ENCODE measurements around the gene TRIOBP. TPM values are rescaled to one million over a fixed set of nuclear protein-coding genes. Genes with fewer than 3 reads are reported as not detected.

Gene TRIOBP
- total RNA-seq, 1 experiment from 2014 or later: 170 TPM

DNA sequence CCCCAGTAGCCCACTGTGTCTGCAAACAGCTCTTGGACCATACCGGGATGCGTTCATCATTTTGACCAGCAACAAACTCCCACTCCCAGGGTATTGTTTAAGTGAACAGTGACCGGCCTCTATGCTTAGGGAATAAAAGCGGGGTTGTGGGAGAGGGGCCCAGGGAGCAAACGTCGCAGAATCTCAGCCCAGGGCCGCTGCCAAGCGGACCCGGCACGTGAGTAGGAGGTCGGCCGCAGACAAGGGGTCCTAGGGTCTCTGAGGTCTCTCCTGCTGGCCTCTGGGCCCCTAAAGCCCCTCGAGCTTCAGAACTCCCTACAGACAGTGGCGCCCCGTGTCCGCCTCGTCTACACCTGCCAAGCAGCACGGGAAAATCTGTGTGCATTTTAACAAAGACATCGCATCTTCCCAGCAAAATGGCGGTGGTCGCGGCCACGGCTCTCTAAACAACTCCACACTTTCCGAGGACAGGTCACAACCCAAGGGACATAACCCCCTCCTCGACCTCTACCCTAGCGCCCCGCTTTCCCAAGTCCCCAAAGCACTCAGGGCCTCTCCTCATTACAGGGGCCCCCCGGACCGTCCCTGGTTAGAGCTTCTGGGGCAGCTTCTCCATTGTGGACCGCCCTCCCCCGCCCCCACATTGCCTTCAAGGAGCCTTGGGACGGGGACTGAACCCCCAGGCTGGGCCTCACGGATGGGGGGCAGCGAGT, 106.9 kb downstream of the TRIOBP start:
- CTCF ChIA-PET: no interaction called here
- no peaks in the 10 kb centered on the region for H3K9me3 ChIP-seq (ENCODE audit: insufficient read depth, low read depth)
- BruUV-seq (replicated peaks): no TSS peak
- no peaks in the 10 kb centered on the region for H3K9me2 ChIP-seq (ENCODE audit: insufficient read depth)
- H2AFZ ChIP-seq: peak overlapping the region; percentile 46
- H3K4me2 ChIP-seq: peak overlapping the region; percentile 95
- POLR2A ChIA-PET (ENCODE audit: unreplicated experiment): no interaction called here
- H4K20me1 ChIP-seq (ENCODE audit: insufficient read depth): peaks cover 16% of the 10 kb centered on the region
- H3K4me1 ChIP-seq (replicated peaks; ENCODE audit: insufficient read depth): peaks cover 18% of the 10 kb centered on the region
- H3K36me3 ChIP-seq (ENCODE audit: low read depth): no peaks in the 10 kb centered on the region
- no peaks in the 10 kb centered on the region for H3K27me3 ChIP-seq (ENCODE audit: insufficient read depth, low read depth)
- intact Hi-C loops (cut with micrococcal nuclease; ENCODE audit: unreplicated experiment): loop anchor here (1.0 to 2.0 kb wide), 3 partner anchors 19 to 117 kb away; partner anchors contain the start of gene NOL12
- H3K27ac ChIP-seq: no peak overlapping the region
- H3K4me3 ChIP-seq: peak overlapping the region; percentile 100
- no peak for DNase-seq
- peaks cover 45% of the 10 kb centered on the region; the same call in 1 of the 2 replicates for H3F3A ChIP-seq (ENCODE audit: insufficient read depth, low read depth)
- H3K79me2 ChIP-seq (ENCODE audit: low read depth): peaks cover 29% of the 10 kb centered on the region
- TF ChIP-seq CTCF (conservative IDR thresholded peaks at IDR 0.05): no peak
- no peak for TF ChIP-seq EZH2 (IDR thresholded peaks at IDR 0.05; ENCODE audit: low read depth)

DNA sequence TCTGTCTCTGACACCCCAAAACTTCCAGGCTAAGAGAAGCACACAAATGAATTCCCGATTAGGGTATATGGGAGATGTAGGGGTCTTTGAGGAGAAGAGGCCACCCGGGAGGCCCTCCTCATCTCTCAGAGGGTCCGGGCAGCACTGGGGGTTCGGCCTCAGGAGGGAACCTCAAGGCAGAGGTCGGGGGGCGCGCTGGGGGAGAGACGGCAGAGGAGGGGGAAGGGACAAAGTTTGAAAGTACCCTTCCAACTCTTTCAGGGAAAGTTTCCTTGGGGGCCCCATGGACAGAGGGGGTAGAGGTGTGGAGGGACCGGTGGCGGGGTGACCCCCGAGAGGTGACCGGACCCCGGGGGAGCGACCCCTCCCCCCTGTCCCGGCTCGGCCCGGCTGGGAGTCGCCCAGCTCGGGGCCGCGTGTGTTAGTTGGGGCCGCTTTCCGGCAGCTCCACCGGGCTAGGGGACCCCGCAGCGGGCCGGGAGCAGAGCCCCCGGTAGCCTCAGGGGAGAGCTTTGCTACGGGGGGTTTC, 107.6 kb downstream of the TRIOBP start:
- Histone ChIP-seq H3F3A (ENCODE audit: insufficient read depth, low read depth) (peaks cover 51% of the 10 kb centered on the region; the same call in 1 of the 2 replicates), H3K4me3 (peak overlapping the region; percentile 100), H4K20me1 (ENCODE audit: insufficient read depth) (peaks cover 16% of the 10 kb centered on the region), H3K36me3 (ENCODE audit: low read depth) (no peaks in the 10 kb centered on the region), H3K9me2 (ENCODE audit: insufficient read depth) (no peaks in the 10 kb centered on the region), H3K79me2 (ENCODE audit: low read depth) (peaks cover 29% of the 10 kb centered on the region), H3K9me3 (ENCODE audit: insufficient read depth, low read depth) (no peaks in the 10 kb centered on the region), H3K27me3 (ENCODE audit: insufficient read depth, low read depth) (no peaks in the 10 kb centered on the region), H3K4me1 (replicated peaks; ENCODE audit: insufficient read depth) (peaks cover 18% of the 10 kb centered on the region), H3K27ac (peak overlapping the region; percentile 50; the same call in 1 of the 2 replicates), H2AFZ (peak overlapping the region; percentile 46), H3K4me2 (peak overlapping the region; percentile 86)
- CTCF ChIA-PET: no interaction called here
- DNase-seq: no peak
- no peak for TF ChIP-seq CTCF (conservative IDR thresholded peaks at IDR 0.05)
- TF ChIP-seq EZH2 (IDR thresholded peaks at IDR 0.05; ENCODE audit: low read depth): no peak
- POLR2A ChIA-PET (ENCODE audit: unreplicated experiment): interaction anchor here (0.6 to 0.8 kb wide), 3 partner anchors 11 to 199 kb away, joined by 3 to 6 read pairs (median 5); partner anchors contain the start of gene NOL12
- intact Hi-C loops (cut with micrococcal nuclease; ENCODE audit: unreplicated experiment): loop anchor here (2.0 kb wide), 2 partner anchors 20 to 118 kb away; partner anchors contain the start of gene NOL12
- TSS peak; percentile 86 for BruUV-seq (replicated peaks)

DNA sequence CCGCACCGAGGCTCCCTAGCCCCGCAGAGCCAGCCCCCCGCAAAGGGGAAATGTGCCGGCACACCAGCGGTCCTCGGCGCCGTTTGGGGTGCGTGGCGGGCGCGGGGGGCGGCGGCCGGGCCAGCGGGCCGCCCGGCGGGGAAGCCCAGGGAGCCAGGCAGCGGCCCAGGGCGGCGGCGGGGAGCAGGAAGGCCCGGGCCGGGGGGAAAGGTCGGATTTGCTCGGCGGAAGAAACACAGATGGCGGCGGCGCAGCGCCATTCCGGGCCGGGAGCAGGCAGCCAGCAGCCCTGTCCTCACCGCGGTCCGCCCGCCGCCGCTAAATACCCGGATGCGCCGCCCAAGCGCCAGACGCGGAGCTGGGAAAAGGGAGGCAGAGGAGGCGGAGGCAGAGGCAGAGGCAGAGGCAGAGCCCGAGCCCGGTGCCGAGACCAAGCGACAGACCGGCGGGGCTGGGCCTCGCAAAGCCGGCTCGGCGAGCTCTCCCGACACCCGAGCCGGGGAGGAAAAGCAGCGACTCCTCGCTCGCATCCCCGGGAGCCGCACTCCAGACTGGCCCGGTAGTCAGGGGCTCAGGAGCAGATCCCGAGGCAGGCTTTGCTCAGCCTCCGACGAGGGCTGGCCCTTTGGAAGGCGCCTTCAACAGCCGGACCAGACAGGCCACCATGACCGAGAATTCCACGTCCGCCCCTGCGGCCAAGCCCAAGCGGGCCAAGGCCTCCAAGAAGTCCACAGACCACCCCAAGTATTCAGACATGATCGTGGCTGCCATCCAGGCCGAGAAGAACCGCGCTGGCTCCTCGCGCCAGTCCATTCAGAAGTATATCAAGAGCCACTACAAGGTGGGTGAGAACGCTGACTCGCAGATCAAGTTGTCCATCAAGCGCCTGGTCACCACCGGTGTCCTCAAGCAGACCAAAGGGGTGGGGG, 108.3 kb downstream of the TRIOBP start:
- BruUV-seq (replicated peaks): no TSS peak
- Histone ChIP-seq H3F3A (ENCODE audit: insufficient read depth, low read depth) (peaks cover 48% of the 10 kb centered on the region; the same call in 1 of the 2 replicates), H3K36me3 (ENCODE audit: low read depth) (no peaks in the 10 kb centered on the region), H3K4me3 (peak overlapping the region; percentile 100), H3K9me3 (ENCODE audit: insufficient read depth, low read depth) (no peaks in the 10 kb centered on the region), H3K9me2 (ENCODE audit: insufficient read depth) (no peaks in the 10 kb centered on the region), H3K79me2 (ENCODE audit: low read depth) (peaks cover 29% of the 10 kb centered on the region), H3K27ac (peak overlapping the region; percentile 50), H2AFZ (peak overlapping the region; percentile 83), H4K20me1 (ENCODE audit: insufficient read depth) (peaks cover 16% of the 10 kb centered on the region), H3K4me2 (peak overlapping the region; percentile 86), H3K27me3 (ENCODE audit: insufficient read depth, low read depth) (no peaks in the 10 kb centered on the region), H3K4me1 (replicated peaks; ENCODE audit: insufficient read depth) (peaks cover 18% of the 10 kb centered on the region)
- ChIA-PET CTCF (no interaction called here), POLR2A (ENCODE audit: unreplicated experiment) (interaction anchor here (0.6 to 0.8 kb wide), 4 partner anchors 10 to 200 kb away, joined by 3 to 6 read pairs (median 4); partner anchors contain the start of gene NOL12)
- peak; percentile 76 to 95 for DNase-seq
- no peak for TF ChIP-seq CTCF (conservative IDR thresholded peaks at IDR 0.05)
- intact Hi-C loops (cut with micrococcal nuclease; ENCODE audit: unreplicated experiment): loop anchor here (2.0 to 5.0 kb wide), 5 partner anchors 20 to 258 kb away; partner anchors contain the start of genes ANKRD54, GGA1 and NOL12

Measured in PC-9 (cell line).